Epidermal melanocyte (primary cell): ENCODE results near the gene EQTN.

Experiments
- DNase-seq: peaks from one replicate; pipeline ENCODE4 v3.0.0; 2011; ENCODE audit warnings: low spot score; ENCODE audit not compliant: insufficient read length

EQTN gene

DNA sequence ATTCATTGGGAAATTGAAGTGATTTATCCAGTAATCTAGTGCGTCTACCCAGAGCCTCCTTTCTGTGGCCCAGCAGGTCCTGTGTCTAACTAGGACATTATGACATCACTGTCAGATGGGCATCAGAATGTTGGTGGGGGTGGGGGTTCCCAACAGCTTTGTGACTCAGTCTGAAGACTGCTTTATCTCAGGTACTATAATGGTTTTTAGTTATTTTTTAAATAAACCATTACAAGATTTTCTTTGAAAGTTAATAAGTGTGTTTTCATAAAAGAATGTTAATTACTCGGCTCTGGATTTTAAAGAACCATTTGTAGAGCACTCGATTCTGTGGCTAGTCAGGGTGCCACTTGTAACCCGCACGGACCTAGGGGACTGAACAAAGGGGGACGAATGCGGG, at the start of gene EQTN:
Gene EQTN (minus strand): TSS at position 101 of the 400 bp plus-strand sequence. CDS start 95 bp downstream, at position 6.
- no peak for DNase-seq

DNA sequence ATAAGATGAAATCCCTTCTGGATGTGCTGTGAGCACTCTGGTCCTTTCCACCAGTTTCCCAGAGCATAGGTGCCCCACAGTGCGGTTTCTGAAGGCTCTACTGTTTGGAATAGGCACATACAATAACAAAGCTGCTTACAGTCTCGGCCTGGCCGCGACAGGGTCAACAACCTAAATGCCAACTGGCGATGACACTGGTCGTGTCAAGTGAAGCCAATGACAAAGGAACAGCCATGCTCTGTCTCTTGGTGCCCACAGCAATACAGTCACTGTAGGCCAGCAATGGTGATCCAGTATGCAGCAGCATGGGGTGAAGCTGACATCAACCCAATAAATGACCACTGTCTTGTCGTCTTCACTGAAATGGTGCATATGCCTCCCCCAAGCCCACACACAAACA, 47.8 kb upstream of the EQTN start:
- DNase-seq = no peak

DNA sequence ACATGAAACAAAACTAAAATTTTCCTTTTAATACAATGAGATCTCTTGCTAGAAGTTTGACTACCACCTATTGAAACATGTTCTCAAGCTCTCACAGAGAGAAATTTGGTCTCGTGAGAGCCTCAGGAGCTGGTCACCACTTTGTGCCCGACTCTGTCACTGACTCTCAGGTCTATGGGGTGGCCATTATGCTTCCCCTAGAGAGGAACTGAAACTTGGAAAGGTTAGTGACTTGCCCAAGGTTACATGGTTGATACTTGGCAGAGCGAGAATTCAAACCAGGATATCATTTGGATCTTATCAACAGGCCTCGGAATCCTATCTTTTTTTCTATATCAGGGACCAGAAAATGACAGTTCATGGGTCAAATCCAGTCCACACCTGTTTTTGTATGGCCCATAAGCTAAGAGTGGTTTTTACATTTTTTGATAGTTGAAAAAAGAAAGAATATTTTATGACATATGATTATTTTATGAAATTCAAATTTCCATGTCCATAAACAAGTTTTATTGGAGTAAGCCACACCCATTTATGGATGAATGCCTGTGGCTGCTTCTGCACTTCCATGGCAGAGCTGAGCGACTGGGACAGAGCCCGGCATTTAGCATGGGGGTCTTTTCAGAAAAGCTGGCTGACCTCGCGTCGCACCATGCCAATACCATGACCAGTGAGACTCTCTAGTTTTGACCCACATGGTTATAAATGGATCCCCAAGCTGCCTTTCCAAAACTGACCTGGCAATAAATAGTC, 44.8 kb upstream of the EQTN start:
- DNase-seq = no peak

DNA sequence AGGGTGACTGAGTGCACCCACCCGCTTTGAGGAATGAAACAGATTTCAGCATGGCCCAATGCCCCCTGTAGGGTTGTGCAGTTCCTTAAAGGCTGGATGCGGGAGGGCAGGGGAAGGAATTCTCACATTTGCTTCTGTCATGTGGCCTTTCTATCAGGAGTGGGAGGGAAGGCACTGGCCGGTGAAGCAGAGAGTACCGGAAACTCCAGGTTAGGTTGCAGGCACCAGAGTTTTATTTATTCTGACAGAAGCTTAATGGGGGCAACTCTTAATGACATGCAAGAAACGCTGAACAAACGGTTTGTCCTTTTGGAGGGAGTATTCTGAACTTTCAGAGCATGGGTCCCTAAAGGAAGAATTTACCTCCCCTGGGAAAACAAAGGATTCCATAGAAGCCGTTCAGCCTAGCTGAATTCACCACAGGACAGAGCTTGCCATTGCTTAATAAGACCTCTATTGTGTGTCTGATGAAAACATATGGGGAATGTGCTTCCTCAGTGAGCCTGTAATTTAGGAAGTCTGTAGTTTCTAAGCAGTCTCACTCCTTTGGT, 44.1 kb upstream of the EQTN start:
- DNase-seq = peak; percentile 71

DNA sequence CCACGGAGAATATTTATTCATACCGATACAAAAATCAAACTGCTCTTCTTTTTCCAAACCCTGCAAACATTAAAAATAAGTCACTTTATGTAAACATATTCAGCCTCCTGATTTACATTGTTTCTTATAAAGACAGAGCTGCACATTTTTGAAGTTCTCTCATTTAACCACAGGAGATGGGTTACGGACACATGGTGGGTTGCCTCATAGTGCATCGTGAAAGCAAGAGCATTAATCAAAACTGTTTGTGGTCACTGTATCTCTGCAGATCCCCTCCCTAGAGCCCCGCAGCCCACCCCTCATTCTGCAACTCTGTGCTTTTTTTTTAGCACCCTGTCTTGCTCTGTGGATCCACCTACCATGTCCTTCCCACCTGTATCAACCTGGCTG, 43.3 kb upstream of the EQTN start:
- no peak for DNase-seq

DNA sequence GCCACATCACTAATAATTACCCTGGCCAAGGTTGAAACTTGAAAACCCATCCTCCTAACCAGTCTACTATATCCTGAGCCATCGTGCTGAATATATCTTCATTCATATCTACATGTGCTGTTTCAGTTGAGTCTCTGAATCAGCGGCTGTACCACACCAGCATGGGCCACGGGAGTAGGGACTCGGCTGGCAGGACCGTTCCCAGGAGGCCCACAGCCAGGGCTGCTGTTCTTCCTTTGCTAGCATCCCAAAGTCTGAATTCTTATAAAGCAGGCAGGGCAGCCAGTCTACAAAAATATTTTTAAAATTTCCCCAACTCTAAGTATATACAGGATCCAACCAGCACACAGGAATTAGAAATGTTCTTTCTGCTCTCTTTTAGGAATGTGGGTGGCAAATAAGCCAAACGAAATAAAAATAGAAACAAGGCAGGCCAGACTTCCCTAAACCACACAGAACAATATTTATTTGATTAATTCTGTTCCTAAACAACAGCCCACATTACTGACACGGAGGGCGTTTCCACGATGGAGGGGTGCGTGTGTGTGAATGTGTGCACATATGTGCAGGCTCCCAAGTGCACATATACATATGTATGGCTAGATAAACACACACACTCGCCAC, 42.8 kb upstream of the EQTN start:
- DNase-seq = no peak

DNA sequence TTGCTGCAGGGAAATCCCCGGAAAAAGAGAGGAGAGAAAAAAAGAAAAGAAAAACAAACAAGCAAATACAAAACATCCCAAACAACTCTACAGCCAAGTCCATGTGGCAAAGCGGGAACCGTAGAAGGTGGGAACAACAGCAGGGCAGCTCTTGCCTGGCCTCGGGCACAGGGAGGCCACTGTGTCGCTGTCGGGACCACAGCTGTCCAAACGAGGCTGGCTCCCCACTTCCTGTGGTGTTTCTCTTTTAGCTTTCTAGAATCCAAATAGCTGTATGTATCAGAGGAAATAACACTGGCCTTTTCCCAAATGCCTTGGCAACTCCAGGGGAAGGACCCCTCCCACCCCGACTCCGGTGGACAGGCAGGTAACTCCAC, 41.6 kb upstream of the EQTN start:
- DNase-seq = no peak

DNA sequence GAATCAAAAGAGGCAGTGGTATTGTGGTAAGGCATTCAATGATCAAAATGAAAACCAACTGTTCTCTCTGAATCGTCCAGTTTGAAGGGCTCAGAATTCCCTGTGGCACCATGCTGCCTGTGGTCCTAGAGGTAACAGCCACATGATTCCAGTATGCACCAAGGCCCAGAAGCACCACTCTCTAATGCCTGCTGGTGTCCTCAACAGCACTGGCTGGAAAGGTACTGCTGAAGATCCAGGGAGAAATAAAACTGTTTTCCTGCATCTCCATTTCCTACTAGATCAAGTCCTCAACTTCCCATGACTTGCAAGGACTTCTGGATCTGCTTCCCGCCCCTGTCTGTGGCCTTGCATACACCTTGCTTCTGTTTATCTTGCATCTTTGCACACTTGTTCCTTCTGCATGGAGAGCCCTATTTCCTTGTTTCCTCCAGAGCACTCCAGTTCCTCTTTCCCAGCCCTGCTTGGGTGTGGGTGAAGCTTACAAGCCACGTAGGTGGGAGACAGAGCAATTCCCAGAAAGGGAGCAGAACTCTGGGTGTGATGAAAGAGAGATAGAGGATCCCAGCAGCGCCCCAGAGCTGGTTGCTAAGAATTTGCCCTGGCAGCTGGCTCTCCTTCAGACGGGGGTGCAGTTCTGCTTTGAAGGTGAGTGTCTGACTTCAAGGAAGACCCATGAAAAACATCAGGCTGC, 41.0 kb upstream of the EQTN start:
- no peak for DNase-seq

DNA sequence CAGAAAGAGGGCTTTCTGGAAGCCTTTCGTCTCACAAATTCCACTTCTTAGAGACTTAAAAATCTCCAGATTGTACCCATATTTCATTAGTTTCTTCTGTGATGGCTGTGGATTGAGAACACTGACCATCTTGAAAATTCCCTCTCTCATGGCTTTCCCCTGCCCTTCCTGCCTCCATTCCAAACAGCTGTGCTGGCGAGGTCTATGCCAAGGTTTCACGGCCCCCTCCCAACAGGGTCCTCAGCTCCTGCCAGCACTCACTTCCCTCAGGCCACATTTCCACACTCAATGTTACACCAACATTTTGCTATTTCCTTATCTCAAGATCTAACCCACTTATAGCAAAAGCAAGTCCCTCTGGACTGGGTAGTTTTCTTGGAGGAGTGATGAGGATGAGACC, 40.3 kb upstream of the EQTN start:
- no peak for DNase-seq

DNA sequence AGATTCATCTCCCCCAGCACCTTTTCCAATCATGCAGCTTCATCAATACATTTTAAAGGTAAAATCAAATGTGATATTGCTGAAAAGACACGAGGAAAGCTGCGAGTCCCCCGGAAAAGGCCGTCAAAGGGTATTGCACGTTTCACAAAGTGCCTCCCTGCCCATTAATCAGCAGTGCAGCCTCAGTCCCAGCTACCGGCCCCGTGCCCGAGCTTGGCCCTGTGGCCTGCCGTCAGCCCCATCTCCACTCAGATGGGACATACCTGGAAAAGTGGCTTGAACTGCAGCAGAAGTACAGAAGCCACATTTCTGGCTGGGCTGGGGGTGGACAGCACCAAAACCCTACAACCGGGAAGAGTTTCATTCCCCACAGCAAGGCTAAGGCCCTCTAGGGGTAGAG, 39.9 kb upstream of the EQTN start:
- no peak for DNase-seq

DNA sequence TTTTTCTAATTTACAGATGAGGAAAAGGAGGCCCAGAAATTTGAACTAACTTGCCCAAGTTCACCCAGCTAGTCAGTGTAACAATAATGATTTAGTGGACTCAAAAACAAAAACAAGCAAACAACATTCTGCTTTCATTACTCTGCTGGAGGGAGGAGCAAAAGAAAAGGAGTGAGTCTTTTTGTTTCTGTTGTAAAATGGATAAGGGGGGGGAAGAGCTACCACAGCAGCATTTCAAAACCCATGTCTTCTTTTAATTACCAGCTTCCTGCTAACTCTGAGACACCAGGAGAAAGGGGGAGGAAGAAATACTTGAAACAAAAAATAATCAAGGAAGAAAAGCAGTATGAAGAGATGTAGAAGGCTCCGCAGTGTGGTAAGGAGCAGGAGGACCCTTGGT, 39.2 kb upstream of the EQTN start:
- no peak for DNase-seq

DNA sequence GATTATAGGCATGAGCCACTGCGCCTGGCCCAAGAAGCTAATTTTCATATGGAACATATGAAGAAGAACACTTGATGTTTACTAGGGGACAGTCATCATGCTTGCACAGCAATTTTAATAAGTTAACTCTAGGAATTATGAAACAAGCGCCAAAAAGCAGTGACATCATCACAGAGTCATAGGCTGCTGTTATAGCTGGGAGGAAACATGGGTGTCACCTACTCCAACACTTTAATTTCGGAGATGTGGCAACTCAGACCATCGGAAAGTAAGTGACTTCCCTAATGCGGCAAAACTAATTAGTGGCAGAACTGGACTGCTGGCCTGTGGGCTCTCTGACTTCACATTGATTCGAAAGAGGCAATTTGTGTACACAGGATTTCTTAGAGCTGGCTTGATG, 38.1 kb upstream of the EQTN start:
- no peak for DNase-seq

DNA sequence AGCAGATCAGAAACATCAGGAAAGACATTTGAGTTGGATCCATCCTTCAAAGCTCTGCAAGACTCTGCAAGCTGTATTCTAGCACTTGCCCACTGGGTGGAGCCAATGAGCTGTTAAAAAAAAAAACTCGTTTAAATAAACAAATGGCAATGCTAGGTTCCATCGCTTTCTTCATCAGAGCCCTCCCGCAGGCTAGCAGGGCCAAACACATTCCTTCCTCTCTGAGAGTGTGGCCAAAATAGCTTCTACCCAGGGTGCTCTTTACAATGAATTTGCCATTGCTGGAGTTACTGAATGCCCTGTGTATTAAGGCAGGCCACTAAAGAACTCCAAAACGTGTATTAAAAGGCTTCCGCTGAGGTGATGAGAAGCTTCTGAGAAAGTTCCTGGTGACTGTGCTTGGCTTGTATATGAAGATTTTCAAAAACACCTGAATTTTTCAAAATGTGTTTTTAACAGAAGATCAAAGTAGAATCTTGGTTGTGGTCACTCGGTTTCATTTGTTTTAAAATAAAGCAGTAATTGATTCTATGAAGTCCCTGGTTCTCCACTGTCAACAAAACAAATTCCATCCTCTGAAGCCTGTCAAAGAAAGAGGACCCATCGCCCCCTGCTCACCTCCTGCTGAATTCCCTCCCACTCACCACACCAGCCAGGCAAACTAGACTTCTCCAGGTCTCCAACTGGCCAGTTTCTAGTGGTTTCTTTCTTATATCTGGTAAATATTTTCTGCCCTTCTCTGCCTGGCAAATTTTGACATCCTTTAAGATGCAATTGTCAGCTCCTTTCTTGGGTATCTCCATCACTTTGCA, 36.5 kb upstream of the EQTN start:
- DNase-seq = peak; percentile 90

DNA sequence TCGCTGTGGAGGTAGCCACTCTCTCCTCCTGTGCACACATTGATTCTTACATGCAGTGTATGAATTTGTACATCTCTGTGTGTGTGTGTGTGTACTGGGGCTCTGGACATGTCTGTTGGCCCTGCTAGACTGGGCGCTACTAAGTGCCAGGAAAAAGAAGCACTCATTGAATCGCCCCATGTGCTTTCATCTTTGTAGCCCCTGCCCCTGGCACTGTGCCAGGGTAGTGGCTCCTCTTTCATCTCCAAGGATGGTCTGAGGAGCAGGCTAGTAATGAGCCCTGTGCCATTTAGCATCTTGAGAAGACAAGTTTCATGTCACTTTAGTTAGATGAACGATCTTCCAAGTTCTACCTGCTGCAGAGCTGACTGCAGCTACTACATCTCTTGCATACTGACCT, 34.4 kb upstream of the EQTN start:
- DNase-seq = no peak

DNA sequence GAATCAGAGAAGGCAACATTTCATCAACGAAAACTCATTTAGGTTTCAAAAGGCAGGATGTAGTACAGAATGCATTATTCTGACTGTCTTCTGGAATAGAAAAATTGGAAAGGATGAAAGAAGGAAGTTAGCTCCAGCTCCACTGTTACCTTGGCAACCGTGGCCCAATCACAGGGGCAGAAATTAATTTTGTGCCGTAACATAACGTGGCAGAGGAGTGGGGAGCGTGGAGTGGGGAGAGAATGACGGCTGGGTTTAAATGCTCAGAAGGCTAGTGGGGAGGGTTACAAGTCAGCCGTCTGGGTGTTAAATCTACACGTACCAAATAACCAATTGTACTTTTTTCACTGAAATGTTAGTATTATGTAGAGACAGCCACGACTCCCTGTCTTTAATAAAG, 32.3 kb upstream of the EQTN start:
- DNase-seq = no peak

DNA sequence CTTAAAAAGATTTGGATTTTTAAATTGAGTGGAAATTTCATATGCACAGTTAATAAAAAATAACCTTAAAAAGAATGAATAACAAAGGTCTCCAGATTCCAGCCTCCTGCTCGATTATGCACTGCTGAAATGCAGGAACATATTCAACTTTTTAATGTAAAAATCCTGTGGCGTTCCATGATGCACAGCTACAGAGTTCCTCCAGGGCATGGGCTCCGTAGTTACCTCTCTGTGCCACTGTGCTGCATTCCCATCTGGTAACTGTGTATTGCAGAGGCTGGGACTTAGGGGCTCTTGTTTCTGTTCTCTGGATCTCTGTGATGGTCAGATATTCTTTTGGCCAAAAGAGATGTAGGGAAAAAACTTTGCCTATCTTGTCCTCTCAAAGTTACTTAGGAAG, 31.5 kb upstream of the EQTN start:
- DNase-seq = no peak

DNA sequence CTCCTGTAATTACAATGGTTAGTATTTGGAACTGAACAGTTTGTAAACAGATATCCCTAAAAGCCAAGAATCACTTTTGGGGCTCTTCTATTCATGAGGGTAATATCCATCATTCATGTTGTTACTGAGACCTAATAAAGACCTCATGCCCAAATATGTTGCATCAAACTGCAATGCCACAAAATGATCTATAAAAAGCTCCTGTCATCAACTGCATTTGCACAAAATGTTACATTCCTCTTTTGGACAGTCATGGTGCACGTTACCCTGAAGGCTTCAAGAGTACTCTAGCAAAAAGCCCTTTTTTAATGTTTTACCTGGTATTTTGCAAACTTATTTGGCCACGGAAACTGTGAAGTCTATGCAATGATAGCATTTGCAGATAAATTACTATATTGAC, 14.2 kb upstream of the EQTN start:
- DNase-seq = no peak

DNA sequence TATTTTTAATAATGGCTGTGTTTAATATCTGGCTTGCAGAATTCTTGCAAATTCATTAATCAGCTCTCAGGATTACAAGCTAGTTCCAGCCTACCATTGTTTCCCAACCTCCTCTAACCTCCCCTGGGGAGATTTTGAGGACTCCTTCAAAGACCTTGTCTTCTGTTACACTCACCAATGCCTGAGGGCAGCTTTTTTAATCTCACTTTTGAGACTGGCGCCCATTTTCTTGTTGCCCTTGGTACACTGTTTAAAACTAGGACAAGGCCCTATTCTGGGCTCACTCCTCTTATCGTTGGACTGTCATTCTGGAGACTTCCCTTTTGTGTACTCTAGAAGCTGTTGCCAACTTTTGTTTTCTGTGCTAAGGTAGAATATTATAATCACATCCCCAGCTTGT, 13.6 kb upstream of the EQTN start:
- DNase-seq = no peak

DNA sequence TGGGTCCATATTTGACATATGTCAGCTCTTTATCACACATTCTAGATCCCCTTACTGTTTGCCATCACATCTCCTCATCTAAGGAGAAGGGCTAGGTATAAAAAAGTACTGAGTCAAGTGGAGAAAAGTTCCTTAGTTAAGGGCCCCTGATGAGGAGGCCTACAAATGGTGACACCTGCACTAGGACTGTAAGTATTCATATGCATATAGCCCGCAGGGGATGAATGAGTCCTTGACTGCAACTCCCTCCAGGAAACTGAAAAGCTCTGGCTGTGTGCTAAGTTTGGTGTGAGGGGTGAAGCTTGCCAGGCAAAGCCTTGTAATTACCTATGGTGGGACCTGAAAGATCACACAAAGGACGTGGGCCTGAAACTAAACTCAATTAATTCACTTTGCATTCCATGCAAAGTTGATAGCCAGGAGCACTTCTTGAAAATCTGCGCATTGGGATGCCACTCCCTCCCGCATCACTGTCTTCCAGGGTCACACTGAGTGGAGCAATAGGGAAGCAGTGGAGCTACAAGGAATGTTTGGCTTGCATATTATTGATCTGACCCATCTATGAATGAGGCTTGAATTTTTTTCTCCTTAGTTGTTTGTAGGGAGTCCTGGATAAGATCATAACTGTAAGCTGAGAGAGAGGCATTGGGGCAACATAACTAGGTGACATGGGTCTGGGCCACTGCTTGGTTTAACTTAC, 11.9 kb upstream of the EQTN start:
- DNase-seq = no peak

DNA sequence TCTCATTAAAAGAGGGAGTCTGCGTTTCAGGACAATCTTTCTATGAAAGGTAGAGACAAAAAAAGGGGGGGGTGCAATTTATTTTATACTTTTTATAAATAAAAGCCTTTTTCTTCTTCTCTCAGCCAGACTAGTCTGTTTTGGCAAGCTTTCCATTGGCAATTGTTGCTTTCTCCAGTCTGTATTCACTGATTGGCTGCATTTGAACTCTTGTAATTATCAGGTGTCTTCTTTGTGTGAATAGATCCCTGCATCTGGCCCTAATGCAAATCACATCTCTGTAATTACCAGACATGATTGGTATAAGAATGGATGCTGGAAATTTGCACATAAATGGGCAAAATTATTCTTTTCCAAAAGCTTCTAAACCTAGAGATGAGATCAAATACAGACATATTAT, 7.6 kb upstream of the EQTN start:
- no peak for DNase-seq

DNA sequence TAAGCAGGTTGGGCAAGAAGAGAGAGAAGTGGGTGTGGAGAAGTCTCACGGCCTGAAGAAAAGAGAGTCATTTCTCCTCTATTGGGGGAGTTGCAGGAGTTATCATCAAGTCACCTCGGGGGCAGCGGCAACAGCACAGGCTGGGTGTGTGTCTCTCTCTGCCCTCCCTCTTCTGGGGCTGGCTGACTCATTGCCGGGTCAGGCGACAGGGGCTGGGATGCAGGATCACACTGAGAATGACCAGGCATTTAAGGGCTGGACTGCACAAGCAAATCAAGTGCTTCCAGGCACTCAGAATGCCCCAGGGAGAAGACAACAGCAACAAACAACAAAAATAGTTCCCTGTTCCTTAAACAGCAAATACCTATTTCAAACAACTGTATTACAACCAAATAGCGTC, 6.3 kb upstream of the EQTN start:
- no peak for DNase-seq
